ENCODE results near the gene ARFGAP1. TPM values are rescaled to one million over a fixed set of nuclear protein-coding genes. Genes with fewer than 3 reads are reported as not detected.

ARFGAP1 gene
- total and polyA plus RNA-seq, 2 of the 4 experiments (the other 2 are of a cell fraction): 59.1 to 194 TPM

- CTCF ChIA-PET: interaction anchor here (3.5 kb wide), 1 partner anchor 70 kb away, joined by 30 read pairs; no protein-coding TSS in a partner anchor
- in situ Hi-C loops (cut with MboI; ENCODE audit: low sequenced_read_pairs): no loop called here
- Histone ChIP-seq H4K20me1 (ENCODE audit: insufficient read depth, low read length) (peaks cover 5% of the 10 kb centered on the region; the same call in 1 of the 2 replicates), H3K4ac (ENCODE audit: low read depth, low read length) (no peak overlapping the region), H2BK15ac (ENCODE audit: low read depth, low read length) (no peak overlapping the region), H3K9me3 (ENCODE audit: control insufficient read depth, insufficient read depth, low read length) (no peaks in the 10 kb centered on the region), H2AK5ac (ENCODE audit: low read depth, low read length) (no peak overlapping the region), H3K79me1 (ENCODE audit: low read depth in 1 of 2, low read length in 2 of 2) (no peaks in the 10 kb centered on the region), H2BK5ac (ENCODE audit: low read depth, low read length, poor library complexity, severe bottlenecking) (no peak overlapping the region), H2BK120ac (ENCODE audit: low read depth, low read length) (no peak overlapping the region), H2AK9ac (replicated peaks; ENCODE audit: low read depth, low read length, poor library complexity) (no peak overlapping the region), H3K4me1 (ENCODE audit: control insufficient read depth, insufficient read depth, low read length) (peaks cover 6% of the 10 kb centered on the region; the same call in 1 of the 2 replicates), H3K9me1 (ENCODE audit: insufficient read depth, low read length) (no peaks in the 10 kb centered on the region), H2BK20ac (ENCODE audit: low read depth, low read length) (no peak overlapping the region), H3K27me3 (ENCODE audit: control insufficient read depth, insufficient read depth, low read length) (peaks cover 22% of the 10 kb centered on the region; the same call in 1 of the 2 replicates), H3K23ac (ENCODE audit: low read depth, low read length) (no peak overlapping the region), H3K36me3 (ENCODE audit: control insufficient read depth, insufficient read depth, low read length) (no peaks in the 10 kb centered on the region), H4K5ac (ENCODE audit: low read depth, low read length) (no peak overlapping the region), H4K8ac (ENCODE audit: low read depth in 2 of 2, low read length in 2 of 2) (no peak overlapping the region), H3K9ac (ENCODE audit: low read depth, low read length) (no peak overlapping the region), H3K27ac (ENCODE audit: insufficient read depth, low read length) (no peak overlapping the region), H3K56ac (ENCODE audit: extremely low read depth, insufficient read depth, low read length) (no peak overlapping the region), H3K14ac (replicated peaks; ENCODE audit: low read depth, low read length) (no peak overlapping the region), H2AFZ (replicated peaks; ENCODE audit: low read length, poor library complexity) (no peak overlapping the region), H3K4me2 (ENCODE audit: low read depth, low read length) (no peak overlapping the region), H3K4me3 (ENCODE audit: insufficient read depth, low read depth, low read length) (no peak overlapping the region), H4K91ac (ENCODE audit: insufficient read depth, low read depth, low read length) (no peak overlapping the region), H3K18ac (ENCODE audit: low read depth, low read length) (no peak overlapping the region)
- 78% methylated on average over 15 of the region's 29 CpGs; no CpG with 5 or more reads in 1 of the 2 experiments for WGBS, 2 experiments (ENCODE audit: extremely low coverage in 2 of 2, insufficient read length in 1 of 2)
- intact Hi-C loops (cut with micrococcal nuclease): no loop called here
- dilution Hi-C loops (cut with HindIII; ENCODE audit: low sequenced_read_pairs, unreplicated experiment): no loop called here
- TF ChIP-seq SMC3 (IDR thresholded peaks at IDR 0.05; ENCODE audit: low read depth, low read length): no peak
- TF ChIP-seq RFX5 (IDR thresholded peaks at IDR 0.05; ENCODE audit: low read depth, low read length): no peak
- no peak for TF ChIP-seq CTCF (conservative IDR thresholded peaks at IDR 0.05; ENCODE audit: low read depth, low read length)
- ATAC-seq (ENCODE audit: low read depth) (no peak), DNase-seq (no peak)
- no TSS peak for BruUV-seq (replicated peaks)
- POLR2A ChIA-PET (ENCODE audit: unreplicated experiment): no interaction called here
Measured at GRCh38 chr20:63311186-63311832, 38.7 kb downstream of the ARFGAP1 start.
